ENCODE measurements around the gene DSCAML1. TPM values are rescaled to one million over a fixed set of nuclear protein-coding genes. Genes with fewer than 3 reads are reported as not detected.
"Not testable (repeated sequence)": the region's sequence is repeated elsewhere in the genome, so short reads cannot be mapped to it uniquely, and the experiment has no call there.

Gene DSCAML1
- total RNA-seq, 1 donor from 2014 or later, result not detected

- no peak for DNase-seq (ENCODE audit: extremely low read depth, low read depth, low spot score)
These were observed 335.4 kb downstream of the DSCAML1 start for GRCh38 chr11:117461396-117462182.

GRCh38 chr11:117459979-117460300, 337.1 kb downstream of the DSCAML1 start:
- DNase-seq (ENCODE audit: extremely low read depth, low read depth, low spot score), result no peak

- DNase-seq (ENCODE audit: extremely low read depth, low read depth, low spot score), result no peak
These were observed 337.7 kb downstream of the DSCAML1 start for GRCh38 chr11:117459123-117459978.

- no peak for DNase-seq (ENCODE audit: extremely low read depth, low read depth, low spot score)
These were observed 338.5 kb downstream of the DSCAML1 start for GRCh38 chr11:117458275-117459122.

GRCh38 chr11:117457835-117458234, 339.2 kb downstream of the DSCAML1 start:
- DNase-seq (ENCODE audit: extremely low read depth, low read depth, low spot score), result no peak

GRCh38 chr11:117457031-117457785, 339.8 kb downstream of the DSCAML1 start:
- no peak for DNase-seq (ENCODE audit: extremely low read depth, low read depth, low spot score)

GRCh38 chr11:117456721-117457029, 340.3 kb downstream of the DSCAML1 start:
- not testable (repeated sequence) for DNase-seq (ENCODE audit: extremely low read depth, low read depth, low spot score)

- no peak for DNase-seq (ENCODE audit: extremely low read depth, low read depth, low spot score)
These were observed 340.8 kb downstream of the DSCAML1 start for GRCh38 chr11:117456027-117456720.

- no peak for DNase-seq (ENCODE audit: extremely low read depth, low read depth, low spot score)
These were observed 342.5 kb downstream of the DSCAML1 start for GRCh38 chr11:117454564-117454917.

GRCh38 chr11:117453886-117454563, 343.0 kb downstream of the DSCAML1 start:
- DNase-seq (ENCODE audit: extremely low read depth, low read depth, low spot score), result no peak

- DNase-seq (ENCODE audit: extremely low read depth, low read depth, low spot score), result no peak
These were observed 347.8 kb downstream of the DSCAML1 start for GRCh38 chr11:117449111-117449693.

GRCh38 chr11:117444711-117445658, 352.0 kb downstream of the DSCAML1 start:
- DNase-seq (ENCODE audit: extremely low read depth, low read depth, low spot score), result no peak

GRCh38 chr11:117444256-117444655, 352.8 kb downstream of the DSCAML1 start:
- no peak for DNase-seq (ENCODE audit: extremely low read depth, low read depth, low spot score)

GRCh38 chr11:117443266-117444186, 353.5 kb downstream of the DSCAML1 start:
- DNase-seq (ENCODE audit: extremely low read depth, low read depth, low spot score), result no peak

GRCh38 chr11:117442869-117443239, 354.2 kb downstream of the DSCAML1 start:
- no peak for DNase-seq (ENCODE audit: extremely low read depth, low read depth, low spot score)

GRCh38 chr11:117442049-117442868, 354.8 kb downstream of the DSCAML1 start:
- DNase-seq (ENCODE audit: extremely low read depth, low read depth, low spot score), result no peak

Data from glomerular endothelial cell (primary cell).